ENCODE results near the gene ABCA7.

DNA sequence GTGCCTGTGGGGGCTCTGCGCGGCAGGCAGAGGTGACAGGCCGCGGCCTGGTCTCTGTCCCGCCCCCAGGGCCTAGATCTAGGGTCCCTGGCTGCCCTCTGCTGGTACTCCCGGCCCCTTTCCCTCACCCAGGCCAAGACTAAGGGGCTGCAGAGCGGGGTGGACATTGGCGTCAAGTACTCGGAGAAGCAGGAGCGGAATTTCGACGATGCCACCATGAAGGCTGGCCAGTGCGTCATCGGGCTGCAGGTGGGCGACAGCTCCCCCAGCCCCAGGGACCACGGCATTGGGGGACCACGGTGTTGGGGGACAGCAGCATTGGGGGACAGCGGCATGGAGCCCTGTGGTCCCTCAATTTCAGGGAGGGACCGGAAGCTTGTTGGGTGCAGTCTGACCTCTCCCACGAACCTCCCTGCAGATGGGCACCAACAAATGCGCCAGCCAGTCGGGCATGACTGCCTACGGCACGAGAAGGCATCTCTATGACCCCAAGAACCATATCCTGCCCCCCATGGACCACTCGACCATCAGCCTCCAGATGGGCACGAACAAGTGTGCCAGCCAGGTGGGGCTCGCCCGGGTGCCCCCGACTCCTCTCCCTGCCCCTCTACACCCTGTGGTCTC is 3.8 kb upstream of the ABCA7 start:
- no peak for TF ChIP-seq POLR2AphosphoS5 (IDR thresholded peaks at IDR 0.05)
- TF ChIP-seq, protein P1, sequence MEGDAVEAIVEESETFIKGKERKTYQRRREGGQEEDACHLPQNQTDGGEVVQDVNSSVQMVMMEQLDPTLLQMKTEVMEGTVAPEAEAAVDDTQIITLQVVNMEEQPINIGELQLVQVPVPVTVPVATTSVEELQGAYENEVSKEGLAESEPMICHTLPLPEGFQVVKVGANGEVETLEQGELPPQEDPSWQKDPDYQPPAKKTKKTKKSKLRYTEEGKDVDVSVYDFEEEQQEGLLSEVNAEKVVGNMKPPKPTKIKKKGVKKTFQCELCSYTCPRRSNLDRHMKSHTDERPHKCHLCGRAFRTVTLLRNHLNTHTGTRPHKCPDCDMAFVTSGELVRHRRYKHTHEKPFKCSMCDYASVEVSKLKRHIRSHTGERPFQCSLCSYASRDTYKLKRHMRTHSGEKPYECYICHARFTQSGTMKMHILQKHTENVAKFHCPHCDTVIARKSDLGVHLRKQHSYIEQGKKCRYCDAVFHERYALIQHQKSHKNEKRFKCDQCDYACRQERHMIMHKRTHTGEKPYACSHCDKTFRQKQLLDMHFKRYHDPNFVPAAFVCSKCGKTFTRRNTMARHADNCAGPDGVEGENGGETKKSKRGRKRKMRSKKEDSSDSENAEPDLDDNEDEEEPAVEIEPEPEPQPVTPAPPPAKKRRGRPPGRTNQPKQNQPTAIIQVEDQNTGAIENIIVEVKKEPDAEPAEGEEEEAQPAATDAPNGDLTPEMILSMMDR (IDR thresholded peaks at IDR 0.05): no peak

Measured in sigmoid colon (tissue), 4 donors.